Stimulated activated CD4-positive, alpha-beta T cell treated with anti-CD3 and anti-CD28 coated beads, Interleukin-4, amount 100 ng/mL, for 48 hours (primary cell): ENCODE results near the gene GBX2.

ENCODE experiments used
- DNase-seq, 2 donors: peaks; one replicate each; pipeline ENCODE4 v3.0.0-alpha.2; 2020; ENCODE audit warnings: low read depth in 2 of 2

The GBX2 gene

DNA sequence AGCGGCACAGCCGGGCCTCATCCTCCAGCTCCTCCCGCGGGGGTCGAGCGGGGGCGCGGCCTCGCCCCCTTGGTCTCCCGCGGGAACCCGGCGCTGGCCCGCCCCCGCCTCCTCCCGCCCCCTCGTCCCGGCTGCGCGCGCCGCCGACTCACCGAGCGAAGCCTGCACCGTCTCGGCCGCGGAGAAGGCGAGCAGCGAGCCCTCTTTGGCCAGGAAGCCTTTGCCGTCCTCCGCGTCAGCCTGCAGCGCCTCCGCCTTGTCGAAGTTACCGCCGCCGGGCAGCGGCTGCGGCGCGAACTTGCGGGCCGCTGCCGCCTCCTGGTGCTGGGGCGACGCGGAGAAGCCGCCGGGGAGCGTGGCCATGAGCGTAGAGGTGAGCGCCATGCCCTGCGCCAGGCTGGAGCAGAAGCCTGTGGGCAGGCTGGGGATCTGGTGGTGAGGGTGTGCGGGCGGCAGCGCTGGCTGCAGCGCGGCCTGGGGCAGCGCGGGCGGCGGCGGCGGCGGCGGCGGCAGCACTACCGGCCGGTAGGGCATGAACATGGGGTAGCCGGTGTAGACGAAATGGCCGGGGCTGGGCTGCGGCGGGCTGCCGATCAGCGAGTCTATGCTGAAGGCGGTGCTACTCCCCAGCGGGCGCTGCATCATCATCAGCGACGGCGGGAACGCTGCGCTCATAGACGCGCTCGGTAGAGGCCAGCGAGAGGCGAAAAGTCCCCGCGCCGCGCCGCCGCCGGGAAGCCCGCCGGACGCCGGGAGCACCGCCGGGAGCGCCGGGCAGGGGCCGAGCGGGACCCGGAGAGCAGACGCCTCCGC is 683 bp downstream of the GBX2 start:
- DNase-seq: no peak

DNA sequence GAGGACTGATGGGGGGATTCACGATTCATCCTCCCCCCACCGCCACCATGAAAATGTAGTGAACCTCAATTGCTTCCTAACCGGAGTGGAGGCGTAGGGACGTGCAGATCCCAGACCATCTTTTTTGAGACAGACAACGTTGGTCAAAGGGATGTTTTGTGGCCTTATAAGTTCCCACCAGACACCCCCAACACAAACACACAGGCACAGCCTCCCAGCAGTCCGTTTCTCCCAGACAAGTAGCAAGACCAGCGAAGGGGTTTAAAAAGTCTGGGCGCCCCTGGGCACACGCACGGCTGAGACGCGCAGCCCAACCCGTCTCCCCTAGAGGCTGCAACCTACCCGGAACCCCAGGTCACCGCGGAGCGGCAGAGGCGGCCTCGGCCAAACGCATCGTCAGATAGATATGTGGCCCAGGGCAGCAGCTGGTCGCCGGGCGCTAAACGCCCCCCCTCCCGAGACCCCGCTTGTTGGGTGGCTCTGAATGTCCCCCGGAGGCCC is 1.3 kb downstream of the GBX2 start:
- DNase-seq: no peak

GRCh38 chr2:236165842-236166795 is 2.1 kb downstream of the GBX2 start:
- no peak for DNase-seq

DNA sequence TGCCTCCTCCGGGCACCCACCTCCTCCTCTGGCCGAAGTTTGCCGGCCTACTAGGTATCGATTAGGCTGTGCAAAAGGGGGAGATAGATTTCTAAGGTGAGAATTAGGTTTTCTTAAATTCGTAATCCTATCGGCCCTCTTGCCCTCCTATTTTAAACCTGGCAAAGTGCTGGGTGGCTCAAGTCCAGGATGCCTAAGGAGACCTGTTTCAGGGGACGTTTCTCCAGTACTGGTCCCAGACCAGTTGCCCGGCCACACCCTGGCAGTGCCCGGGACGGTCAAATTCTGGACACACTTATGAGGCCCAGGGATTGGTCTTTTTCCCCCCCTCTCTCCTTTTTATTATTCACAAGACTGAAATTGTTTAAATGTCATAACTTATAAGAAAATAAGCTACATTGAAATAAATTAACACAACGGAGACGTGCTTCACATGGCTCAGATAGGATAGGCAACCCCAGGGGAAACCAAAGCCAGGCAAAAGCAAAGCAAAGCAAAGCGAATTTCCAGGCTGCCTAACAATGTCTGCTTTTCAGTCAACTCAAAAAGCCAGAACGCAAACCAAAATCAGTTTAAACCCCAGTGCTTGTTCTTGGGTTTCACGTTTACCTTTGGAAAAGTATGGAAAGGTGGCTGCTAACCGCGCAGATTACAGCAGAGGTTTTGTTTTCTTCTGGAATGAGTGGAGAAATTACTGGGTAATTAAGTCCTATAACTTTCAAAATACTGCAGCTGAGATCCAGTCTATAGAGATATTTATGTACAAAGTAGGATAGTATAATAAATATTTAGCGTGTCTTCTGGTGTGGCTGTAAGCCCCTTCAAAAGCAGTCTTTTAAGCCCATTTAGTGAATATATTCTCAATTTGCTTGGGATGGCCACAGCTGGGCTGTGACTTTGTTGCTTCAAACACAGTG is 3.0 kb downstream of the GBX2 start:
- DNase-seq: no peak

DNA sequence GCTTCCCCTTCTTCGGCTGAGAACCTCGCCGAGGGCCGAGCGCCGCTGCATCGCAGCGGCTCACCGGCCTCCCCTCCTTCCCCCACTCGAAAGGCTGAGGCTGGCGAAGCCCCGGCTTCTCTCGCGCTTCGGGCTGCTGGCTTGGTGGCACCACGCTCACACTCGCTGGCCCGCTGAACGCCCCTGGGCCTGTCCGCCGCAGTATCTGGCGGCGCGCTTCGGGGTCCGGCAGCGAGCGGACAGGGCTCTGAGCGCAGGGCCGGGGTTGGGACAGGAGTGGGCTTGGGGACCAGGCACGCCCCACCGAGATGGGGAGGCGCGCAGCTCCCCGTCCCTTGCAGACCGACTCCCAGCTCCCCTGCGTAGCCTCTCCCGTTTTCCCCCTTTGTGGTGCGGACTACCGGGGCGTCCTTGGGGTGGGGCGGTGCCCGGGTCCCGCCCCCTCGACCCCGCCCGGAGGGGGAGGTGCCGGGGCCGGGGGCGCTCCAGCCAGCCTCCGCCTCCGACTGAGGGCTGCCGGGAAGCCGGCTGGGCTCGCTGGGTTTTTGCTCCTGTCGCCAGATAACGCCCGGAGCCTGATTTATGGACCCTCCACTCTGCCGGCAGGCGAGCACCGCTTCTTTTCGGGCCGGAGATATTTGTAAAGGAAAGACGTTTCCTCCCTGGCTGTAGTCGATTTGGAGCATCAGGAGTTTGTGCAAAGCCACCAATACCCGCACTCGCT is 3.8 kb downstream of the GBX2 start:
- no peak for DNase-seq

DNA sequence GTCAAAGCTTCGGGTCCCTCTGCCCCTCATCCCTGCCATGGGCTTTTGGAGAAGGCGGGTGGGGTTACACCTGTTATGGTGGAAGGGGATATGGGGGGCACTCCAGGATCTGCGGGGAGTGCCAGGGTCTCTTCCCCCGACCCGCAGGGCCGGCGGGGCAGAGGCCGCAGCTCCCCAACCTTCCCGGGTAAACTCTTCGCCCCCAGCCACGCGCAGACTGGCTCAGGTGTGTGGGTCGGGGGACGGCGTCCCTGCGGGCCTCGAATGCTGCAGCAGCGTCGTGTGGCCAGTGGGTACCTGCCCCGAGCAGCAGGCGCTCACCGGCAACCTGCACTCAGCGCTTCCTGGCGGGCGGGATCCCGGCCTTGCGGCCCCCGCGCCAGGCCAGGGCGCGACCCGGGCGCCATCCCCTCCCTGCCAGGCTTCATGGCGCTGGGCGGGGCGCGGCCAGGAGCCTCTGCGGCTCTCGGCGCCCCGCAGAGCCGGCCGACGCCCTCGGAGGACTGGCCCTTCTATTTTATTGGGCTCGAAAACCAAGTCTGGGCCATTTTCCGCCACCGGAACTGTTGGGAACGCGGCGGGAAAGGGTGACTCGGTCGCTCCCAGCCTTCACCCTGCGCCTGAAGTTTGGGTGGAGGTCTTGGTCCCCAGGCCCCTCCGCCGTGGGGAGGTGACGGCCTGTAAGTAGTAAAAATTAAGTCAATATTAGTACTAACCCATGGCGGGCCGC is 4.5 kb downstream of the GBX2 start:
- no peak for DNase-seq

DNA sequence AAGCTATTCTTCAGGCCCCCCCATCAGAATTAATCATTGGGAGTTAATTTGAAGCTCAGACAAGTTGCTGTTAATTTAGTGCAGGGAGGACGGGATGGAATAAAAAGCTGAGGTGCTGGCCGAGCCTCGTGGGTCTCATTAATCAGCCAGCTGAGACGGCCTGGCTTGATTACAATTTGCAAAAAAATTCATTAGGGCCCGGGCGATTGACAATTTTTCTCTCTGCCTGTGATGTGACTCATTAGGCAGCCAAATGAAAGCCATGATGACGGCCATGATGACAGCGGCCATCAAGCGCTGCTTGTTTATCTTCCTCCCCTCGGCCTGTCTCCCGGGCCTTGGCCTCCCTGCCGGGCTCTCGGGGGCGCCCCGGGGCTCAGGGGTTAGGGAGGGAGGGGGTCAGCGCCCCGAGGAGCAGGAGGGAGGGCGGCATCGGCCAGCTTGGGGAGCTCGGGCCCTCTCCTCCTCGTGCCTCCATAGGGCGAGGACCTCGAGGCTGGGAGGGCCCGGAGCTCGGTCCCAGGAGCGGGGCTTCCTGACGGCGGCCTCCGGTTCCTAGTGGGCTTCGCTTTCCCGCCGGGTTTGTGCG is 5.2 kb downstream of the GBX2 start:
- no peak for DNase-seq

GRCh38 chr2:236162031-236162845 is 5.9 kb downstream of the GBX2 start:
- DNase-seq: no peak

GRCh38 chr2:236161531-236161930 is 6.7 kb downstream of the GBX2 start:
- no peak for DNase-seq

DNA sequence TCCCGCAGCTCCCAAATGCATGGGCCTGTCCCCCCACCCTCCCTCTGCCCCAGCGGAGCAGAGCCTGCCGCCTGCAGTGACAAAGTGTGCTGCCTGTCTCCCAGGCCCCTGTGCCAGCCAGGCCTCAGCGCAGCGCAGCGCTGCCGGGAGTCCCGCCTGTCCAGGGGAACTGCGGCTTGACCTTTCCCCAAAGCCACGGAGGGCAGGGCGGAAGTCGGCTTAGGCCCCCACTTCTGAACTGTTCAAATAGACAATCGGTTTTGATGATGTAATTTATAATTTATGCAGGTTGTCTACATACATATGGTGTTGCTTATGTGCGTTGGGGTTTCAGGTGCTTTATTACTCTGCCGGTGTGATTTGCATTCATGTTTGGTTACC is 7.1 kb downstream of the GBX2 start:
- DNase-seq: no peak

DNA sequence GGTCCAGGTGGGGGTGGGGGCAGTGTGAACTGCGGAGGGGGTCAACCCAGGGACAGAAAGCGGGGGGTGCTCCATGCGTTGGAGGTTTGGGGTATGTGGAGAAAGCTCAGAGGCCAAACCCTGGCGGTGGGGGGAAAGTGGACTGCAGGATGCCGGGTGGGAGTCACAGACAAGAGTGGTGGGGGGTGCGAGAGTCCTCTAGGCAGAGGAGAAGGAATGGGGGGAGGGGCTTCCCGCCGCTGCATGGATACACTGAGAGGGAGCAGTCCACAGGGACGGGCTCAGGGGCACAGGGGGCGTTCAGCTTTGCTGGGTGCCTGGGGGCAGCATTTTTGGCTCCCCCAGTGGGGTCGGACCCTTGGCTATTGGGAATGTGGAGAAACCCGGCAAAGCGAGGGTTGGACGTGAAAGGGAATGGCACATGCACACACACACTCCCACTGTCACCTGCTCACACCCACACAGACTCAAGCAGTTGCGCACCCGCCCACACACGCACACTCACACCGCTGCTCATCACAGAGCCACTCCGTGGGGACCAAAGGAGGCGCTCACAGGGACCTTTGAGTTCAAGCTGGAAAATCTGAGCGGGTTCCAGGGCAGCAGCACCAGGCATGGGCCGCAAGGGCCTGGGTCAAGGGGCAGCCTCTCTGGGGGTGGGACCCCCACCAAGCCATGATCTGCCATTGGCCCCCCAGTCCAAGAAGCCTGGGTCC is 7.7 kb downstream of the GBX2 start:
- no peak for DNase-seq

- no peak for DNase-seq
Measured at GRCh38 chr2:236159778-236160170, 8.4 kb downstream of the GBX2 start.

DNA sequence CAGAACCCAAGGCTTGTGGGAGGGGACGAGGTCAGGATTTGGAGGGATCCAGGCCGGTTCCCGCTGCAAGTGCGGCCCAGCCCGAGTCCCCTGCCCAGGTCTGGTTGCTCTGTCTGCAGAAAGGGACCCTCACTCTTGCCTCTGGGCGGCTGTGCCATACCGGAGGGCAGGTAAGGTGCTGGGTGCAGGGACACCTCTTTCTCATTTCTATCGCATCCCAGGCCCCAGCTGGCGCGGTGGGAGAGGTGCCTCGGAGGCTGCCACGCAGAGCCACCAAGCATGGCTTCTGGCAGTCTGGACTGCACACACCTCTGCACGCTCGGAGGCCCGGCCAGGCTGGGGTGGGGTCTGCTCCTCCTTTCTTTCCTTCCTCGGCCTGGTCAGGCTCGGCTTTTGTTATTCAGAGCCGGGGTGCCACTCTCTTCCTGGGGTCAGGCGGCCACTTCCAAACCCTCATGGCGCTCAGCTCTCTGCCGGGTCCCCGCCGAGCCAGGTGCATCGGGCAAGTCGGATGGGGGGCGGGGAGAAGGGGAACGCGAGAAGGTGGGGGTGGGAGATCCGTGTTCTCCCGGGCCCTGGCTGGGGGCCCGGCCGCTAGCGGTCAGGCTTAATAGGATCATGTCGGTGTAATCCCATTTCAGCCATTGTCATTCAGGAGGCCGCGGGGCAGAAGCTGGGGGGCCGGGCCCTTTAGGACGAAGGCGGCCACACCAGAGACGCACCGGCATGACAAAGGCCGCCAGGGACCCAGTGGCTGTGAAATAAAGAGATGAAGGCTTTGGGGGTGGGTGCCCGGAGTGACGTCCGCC is 9.0 kb downstream of the GBX2 start:
- DNase-seq: no peak

GRCh38 chr2:236157815-236158498 is 10.2 kb downstream of the GBX2 start:
- DNase-seq: no peak

- no peak for DNase-seq
Measured at GRCh38 chr2:236157366-236157765, 10.8 kb downstream of the GBX2 start.

- no peak for DNase-seq
Measured at GRCh38 chr2:236156860-236157194, 11.4 kb downstream of the GBX2 start.
